GM12878 (cell line): ENCODE data around the gene CRYZL1. TPM values are rescaled to one million over a fixed set of nuclear protein-coding genes. Genes with fewer than 3 reads are reported as not detected.

Experiments used
- BCLAF1 ChIP-seq: fragments of 450-650 bp; IDR thresholded peaks from 2 replicates; pipeline ENCODE4 v1.6.1; 2017; ENCODE audit warnings: antibody characterized with exemption, mild to moderate bottlenecking, moderate library complexity
- CREB1 ChIP-seq: IDR thresholded peaks from 2 replicates; pipeline ENCODE4 v1.6.1; 2012; ENCODE audit warnings: low read depth, mild to moderate bottlenecking, inconsistent platforms
- CREM ChIP-seq: IDR thresholded peaks from 2 replicates; pipeline ENCODE4 v1.6.1; 2014; ENCODE audit warnings: antibody characterized with exemption, low read depth
- CTCF ChIP-seq, 3 experiments: IDR thresholded peaks in 2 of 3; conservative IDR thresholded peaks in 1 of 3; 2 replicates each; pipeline ENCODE4 v1.5.1; 2011; ENCODE audit warnings: low read depth in 3 of 3, low read length in 3 of 3, mild to moderate bottlenecking in 3 of 3, control low read depth in 2 of 3, moderate library complexity in 2 of 3, inconsistent platforms in 1 of 3, mixed read lengths in 1 of 3; ENCODE audit not compliant: control insufficient read depth in 2 of 3, insufficient read depth in 1 of 3; ENCODE audit errors: extremely low read depth in 1 of 3
- FOS ChIP-seq: IDR thresholded peaks from 3 replicates; pipeline ENCODE4 v1.6.1; 2011; ENCODE audit warnings: borderline replicate concordance; ENCODE audit not compliant: insufficient read length; ENCODE audit errors: extremely low read depth
- FOXM1 ChIP-seq: IDR thresholded peaks from 2 replicates; pipeline ENCODE4 v1.6.1; 2012; ENCODE audit warnings: low read depth, mild to moderate bottlenecking, inconsistent platforms, low read length, moderate library complexity
- MTA3 ChIP-seq: IDR thresholded peaks from 2 replicates; pipeline ENCODE4 v1.6.1; 2012; ENCODE audit warnings: low read length, inconsistent platforms, borderline replicate concordance
- PRDM15 ChIP-seq: fragments of 450-650 bp; formaldehyde crosslinking; IDR thresholded peaks from 2 replicates; pipeline ENCODE4 v1.4.0; 2020; ENCODE audit warnings: mild to moderate bottlenecking, moderate library complexity
- SMAD5 ChIP-seq: IDR thresholded peaks from 2 replicates; pipeline ENCODE4 v1.6.1; 2016; ENCODE audit warnings: antibody characterized with exemption, low read depth
- SUPT20H ChIP-seq: IDR thresholded peaks from 2 replicates; pipeline ENCODE4 v1.6.1; 2011; ENCODE audit warnings: low read depth, mild to moderate bottlenecking, low read length, moderate library complexity, borderline replicate concordance; ENCODE audit not compliant: control insufficient read depth
- polyA plus RNA-seq, 11 experiments: library from polyadenylated mRNA; depleted of rRNA in 4 of 11; unstranded in 6 of 11; stranded (reverse) in 5 of 11; fragments of >200 nt; fragmentation: Nextera tagmentation in 4 of 11; fragmentation: Illumina TruSeq in 1 of 11; extraction: Ambion mirVana in 4 of 11; extraction: Trizol in 1 of 11; gene quantifications; 1 replicate in 1 of 11; 2 replicates in 10 of 11; pipeline versions ENCODE4 v1.2.1 to v1.2.3, GENCODE V29; 2011 to 2016; ENCODE audit warnings: inconsistent platforms in 2 of 11, missing spikeins in 2 of 11, low read depth in 1 of 11
- total RNA-seq, 4 experiments: library from RNA; depleted of rRNA in 3 of 4; stranded (reverse); fragments of >200 nt in 3 of 4; fragmentation: Illumina TruSeq in 1 of 4; extraction: Trizol in 1 of 4; gene quantifications; 2 replicates each; pipeline versions ENCODE4 v1.2.1 to v1.2.3, GENCODE V29; 2013 to 2021
- TF ChIP-seq, protein P1 (sequence below): fragments of 450-650 bp; IDR thresholded peaks from 2 replicates; pipeline ENCODE4 v1.6.1; 2017; ENCODE audit warnings: low read depth, mild to moderate bottlenecking, moderate library complexity
- TF ChIP-seq, protein P2 (sequence below): fragments of 150-350 bp; IDR thresholded peaks from 2 replicates; pipeline ENCODE4 v1.6.1; 2016; ENCODE audit warnings: low read depth, low read length

CRYZL1 gene
- total and polyA plus RNA-seq, 10 of the 15 experiments (the other 5 are each of a cell fraction or from before 2014, with no cell fraction given): 14.3 to 72.4 (median 30.7) TPM

DNA sequence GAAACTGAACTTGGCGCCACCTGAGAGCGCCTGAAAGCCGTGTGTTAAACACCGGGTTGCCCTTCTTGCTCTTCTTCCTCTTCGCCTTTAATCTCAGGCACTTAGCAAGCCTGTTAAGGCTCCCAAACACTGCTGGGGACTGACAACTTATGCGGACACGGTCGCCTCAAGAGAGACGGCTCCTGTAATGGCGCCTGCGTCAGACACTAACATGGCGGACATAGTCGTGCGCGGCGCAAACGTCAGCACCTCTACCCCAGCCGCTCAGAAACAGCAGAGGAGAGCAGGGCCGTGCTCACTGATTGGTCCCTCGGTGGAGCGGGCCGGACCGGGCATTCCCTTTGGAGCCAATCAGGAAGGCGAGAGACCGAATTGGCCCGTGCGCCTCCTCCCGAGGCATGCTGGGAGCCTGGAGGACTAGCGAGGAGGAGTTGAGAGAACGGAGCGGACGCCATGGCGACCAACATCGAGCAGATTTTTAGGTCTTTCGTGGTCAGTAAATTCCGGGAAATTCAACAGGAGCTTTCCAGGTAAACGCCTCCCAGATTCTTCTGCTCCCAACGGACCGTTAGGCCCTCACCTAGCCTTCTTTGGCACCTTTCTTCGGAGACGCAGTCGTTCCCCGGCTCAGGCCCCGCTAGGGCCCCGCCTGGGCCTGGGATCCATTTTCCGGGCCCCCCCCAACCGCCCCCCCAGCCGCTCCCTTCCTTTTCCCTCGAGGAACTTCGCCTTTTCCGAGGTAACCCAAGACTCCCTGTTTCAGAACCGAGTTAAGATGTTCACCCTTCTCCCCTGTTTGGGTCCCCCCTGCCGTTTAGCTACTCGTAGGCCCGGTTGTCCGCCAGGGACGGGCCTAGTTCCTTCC, 98.7 kb downstream of the CRYZL1 start, which contains the start of gene SON (continued):
- TF ChIP-seq, protein P1, sequence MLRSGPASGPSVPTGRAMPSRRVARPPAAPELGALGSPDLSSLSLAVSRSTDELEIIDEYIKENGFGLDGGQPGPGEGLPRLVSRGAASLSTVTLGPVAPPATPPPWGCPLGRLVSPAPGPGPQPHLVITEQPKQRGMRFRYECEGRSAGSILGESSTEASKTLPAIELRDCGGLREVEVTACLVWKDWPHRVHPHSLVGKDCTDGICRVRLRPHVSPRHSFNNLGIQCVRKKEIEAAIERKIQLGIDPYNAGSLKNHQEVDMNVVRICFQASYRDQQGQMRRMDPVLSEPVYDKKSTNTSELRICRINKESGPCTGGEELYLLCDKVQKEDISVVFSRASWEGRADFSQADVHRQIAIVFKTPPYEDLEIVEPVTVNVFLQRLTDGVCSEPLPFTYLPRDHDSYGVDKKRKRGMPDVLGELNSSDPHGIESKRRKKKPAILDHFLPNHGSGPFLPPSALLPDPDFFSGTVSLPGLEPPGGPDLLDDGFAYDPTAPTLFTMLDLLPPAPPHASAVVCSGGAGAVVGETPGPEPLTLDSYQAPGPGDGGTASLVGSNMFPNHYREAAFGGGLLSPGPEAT: peak; percentile 89
- TF ChIP-seq CTCF (IDR thresholded peaks at IDR 0.05 in 2 of 3, conservative IDR thresholded peaks at IDR 0.05 in 1 of 3; ENCODE audit: control insufficient read depth in 2 of 3, extremely low read depth in 1 of 3, insufficient read depth in 1 of 3, low read depth in 3 of 3, low read length in 3 of 3) (no peak), CREB1 (peak; percentile 94), FOS (peak; percentile 44), BCLAF1 (no peak), CREM (peak; percentile 94), MTA3 (no peak), SMAD5 (peak; percentile 80; the same call in 1 of the 2 replicates), SUPT20H (no peak), FOXM1 (no peak), PRDM15 (CRISPR knock-in tag) (no peak)
- TF ChIP-seq, protein P2, sequence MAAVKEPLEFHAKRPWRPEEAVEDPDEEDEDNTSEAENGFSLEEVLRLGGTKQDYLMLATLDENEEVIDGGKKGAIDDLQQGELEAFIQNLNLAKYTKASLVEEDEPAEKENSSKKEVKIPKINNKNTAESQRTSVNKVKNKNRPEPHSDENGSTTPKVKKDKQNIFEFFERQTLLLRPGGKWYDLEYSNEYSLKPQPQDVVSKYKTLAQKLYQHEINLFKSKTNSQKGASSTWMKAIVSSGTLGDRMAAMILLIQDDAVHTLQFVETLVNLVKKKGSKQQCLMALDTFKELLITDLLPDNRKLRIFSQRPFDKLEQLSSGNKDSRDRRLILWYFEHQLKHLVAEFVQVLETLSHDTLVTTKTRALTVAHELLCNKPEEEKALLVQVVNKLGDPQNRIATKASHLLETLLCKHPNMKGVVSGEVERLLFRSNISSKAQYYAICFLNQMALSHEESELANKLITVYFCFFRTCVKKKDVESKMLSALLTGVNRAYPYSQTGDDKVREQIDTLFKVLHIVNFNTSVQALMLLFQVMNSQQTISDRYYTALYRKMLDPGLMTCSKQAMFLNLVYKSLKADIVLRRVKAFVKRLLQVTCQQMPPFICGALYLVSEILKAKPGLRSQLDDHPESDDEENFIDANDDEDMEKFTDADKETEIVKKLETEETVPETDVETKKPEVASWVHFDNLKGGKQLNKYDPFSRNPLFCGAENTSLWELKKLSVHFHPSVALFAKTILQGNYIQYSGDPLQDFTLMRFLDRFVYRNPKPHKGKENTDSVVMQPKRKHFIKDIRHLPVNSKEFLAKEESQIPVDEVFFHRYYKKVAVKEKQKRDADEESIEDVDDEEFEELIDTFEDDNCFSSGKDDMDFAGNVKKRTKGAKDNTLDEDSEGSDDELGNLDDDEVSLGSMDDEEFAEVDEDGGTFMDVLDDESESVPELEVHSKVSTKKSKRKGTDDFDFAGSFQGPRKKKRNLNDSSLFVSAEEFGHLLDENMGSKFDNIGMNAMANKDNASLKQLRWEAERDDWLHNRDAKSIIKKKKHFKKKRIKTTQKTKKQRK: no peak
